IgD-negative memory B cell (primary cell): Measurements from ENCODE around the gene KIAA2012. TPM values are rescaled to one million over a fixed set of nuclear protein-coding genes. Genes with fewer than 3 reads are reported as not detected.
A peak's percentile ranks its signal among the peaks of the same experiment; 100 is the strongest.

Source experiments
- H3K27ac Mint-ChIP-seq, 3 donors: one replicate each; pipeline ENCODE4 v1.8.0; 2020 to 2022; ENCODE audit warnings: mild to moderate bottlenecking in 3 of 3, mixed read lengths in 3 of 3, moderate library complexity in 1 of 3
- H3K27me3 Mint-ChIP-seq: one replicate; pipeline ENCODE4 v1.8.0; 2021; ENCODE audit warnings: mixed read lengths
- H3K36me3 Mint-ChIP-seq: one replicate; pipeline ENCODE4 v1.8.0; 2020; ENCODE audit warnings: mild to moderate bottlenecking, mixed read lengths
- H3K4me1 Mint-ChIP-seq, 3 donors: one replicate each; pipeline ENCODE4 v1.8.0; 2020 to 2022; ENCODE audit warnings: mixed read lengths in 3 of 3, mild to moderate bottlenecking in 1 of 3
- H3K4me3 Mint-ChIP-seq, 4 donors: one replicate each; pipeline ENCODE4 v1.8.0; 2020 to 2022; ENCODE audit warnings: mild to moderate bottlenecking in 4 of 4, mixed read lengths in 4 of 4, moderate library complexity in 3 of 4
- H3K9me3 Mint-ChIP-seq, 3 donors: one replicate each; pipeline ENCODE4 v1.8.0; 2020 to 2021; ENCODE audit warnings: mixed read lengths in 3 of 3, mild to moderate bottlenecking in 1 of 3
- polyA plus RNA-seq: library from polyadenylated mRNA; unstranded; fragments of 300-500 nt; fragmentation: Illumina TruSeq; gene quantifications from one replicate; pipeline ENCODE4 v1.2.3, GENCODE V29; 2021

KIAA2012 gene
- polyA plus RNA-seq, 1 donor from 2014 or later = not detected

- Mint-ChIP-seq H3K36me3 (no peaks in the 10 kb centered on the region), H3K4me3 (no peak overlapping the region), H3K27me3 (peaks cover 33% of the 10 kb centered on the region), H3K4me1 (no peaks in the 10 kb centered on the region), H3K9me3 (no peaks in the 10 kb centered on the region), H3K27ac (peak overlapping the region in 1 of 3 donors; percentile 5)
Observed at GRCh38 chr2:202056611-202057010, 16.4 kb upstream of the KIAA2012 start.

GRCh38 chr2:202060218-202060617 lies 12.8 kb upstream of the KIAA2012 start:
- Mint-ChIP-seq H3K9me3 (no peaks in the 10 kb centered on the region), H3K36me3 (no peaks in the 10 kb centered on the region), H3K27ac (no peak overlapping the region), H3K4me1 (no peaks in the 10 kb centered on the region), H3K27me3 (peaks cover 30% of the 10 kb centered on the region), H3K4me3 (no peak overlapping the region)

- no peaks in the 10 kb centered on the region for H3K4me1 Mint-ChIP-seq
- no peak overlapping the region for H3K4me3 Mint-ChIP-seq
- no peaks in the 10 kb centered on the region for H3K9me3 Mint-ChIP-seq
- H3K27me3 Mint-ChIP-seq = peaks cover 19% of the 10 kb centered on the region
- no peak overlapping the region for H3K27ac Mint-ChIP-seq
- H3K36me3 Mint-ChIP-seq = no peaks in the 10 kb centered on the region
Observed at GRCh38 chr2:202061695-202062094, 11.4 kb upstream of the KIAA2012 start.

GRCh38 chr2:202064171-202064880 lies 8.7 kb upstream of the KIAA2012 start:
- no peaks in the 10 kb centered on the region for H3K36me3 Mint-ChIP-seq
- H3K27me3 Mint-ChIP-seq = peaks cover 13% of the 10 kb centered on the region
- peak overlapping the region in 1 of 3 donors; percentile 20 for H3K27ac Mint-ChIP-seq
- no peaks in the 10 kb centered on the region for H3K9me3 Mint-ChIP-seq
- no peaks in the 10 kb centered on the region for H3K4me1 Mint-ChIP-seq
- H3K4me3 Mint-ChIP-seq = no peak overlapping the region

GRCh38 chr2:202064881-202065230 lies 8.2 kb upstream of the KIAA2012 start:
- Mint-ChIP-seq H3K4me1 (no peaks in the 10 kb centered on the region), H3K4me3 (no peak overlapping the region), H3K9me3 (no peaks in the 10 kb centered on the region), H3K36me3 (no peaks in the 10 kb centered on the region), H3K27ac (no peak overlapping the region), H3K27me3 (peaks cover 9% of the 10 kb centered on the region)

- peaks cover 7% of the 10 kb centered on the region for H3K27me3 Mint-ChIP-seq
- H3K4me1 Mint-ChIP-seq = no peaks in the 10 kb centered on the region
- H3K27ac Mint-ChIP-seq = no peak overlapping the region
- H3K9me3 Mint-ChIP-seq = peaks cover 0 to 2% (median 0%) of the 10 kb centered on the region in 3 donors
- H3K36me3 Mint-ChIP-seq = no peaks in the 10 kb centered on the region
- H3K4me3 Mint-ChIP-seq = no peak overlapping the region
Observed at GRCh38 chr2:202065876-202066275, 7.2 kb upstream of the KIAA2012 start.

GRCh38 chr2:202066875-202067274 lies 6.2 kb upstream of the KIAA2012 start:
- peaks cover 7% of the 10 kb centered on the region for H3K27me3 Mint-ChIP-seq
- no peak overlapping the region for H3K27ac Mint-ChIP-seq
- H3K9me3 Mint-ChIP-seq = peaks cover 0 to 2% (median 2%) of the 10 kb centered on the region in 3 donors
- H3K4me3 Mint-ChIP-seq = no peak overlapping the region
- H3K36me3 Mint-ChIP-seq = no peaks in the 10 kb centered on the region
- peaks cover 0 to 3% (median 1%) of the 10 kb centered on the region in 3 donors for H3K4me1 Mint-ChIP-seq

GRCh38 chr2:202067589-202067988 lies 5.5 kb upstream of the KIAA2012 start:
- Mint-ChIP-seq H3K27me3 (peaks cover 7% of the 10 kb centered on the region), H3K27ac (no peak overlapping the region), H3K36me3 (no peaks in the 10 kb centered on the region), H3K4me3 (no peak overlapping the region), H3K9me3 (peaks cover 0 to 2% (median 2%) of the 10 kb centered on the region in 3 donors), H3K4me1 (peaks cover 0 to 3% (median 1%) of the 10 kb centered on the region in 3 donors)

GRCh38 chr2:202069170-202070067 lies 3.6 kb upstream of the KIAA2012 start:
- Mint-ChIP-seq H3K36me3 (no peaks in the 10 kb centered on the region), H3K27me3 (peaks cover 8% of the 10 kb centered on the region), H3K9me3 (peaks cover 0 to 2% (median 2%) of the 10 kb centered on the region in 3 donors), H3K27ac (no peak overlapping the region), H3K4me1 (peaks cover 0 to 3% (median 1%) of the 10 kb centered on the region in 3 donors), H3K4me3 (no peak overlapping the region)

GRCh38 chr2:202071107-202071506 lies 1.9 kb upstream of the KIAA2012 start:
- Mint-ChIP-seq H3K4me3 (no peak overlapping the region), H3K4me1 (peaks cover 0 to 3% (median 1%) of the 10 kb centered on the region in 3 donors), H3K9me3 (peaks cover 0 to 3% (median 2%) of the 10 kb centered on the region in 3 donors), H3K27ac (no peak overlapping the region), H3K27me3 (peaks cover 8% of the 10 kb centered on the region), H3K36me3 (peaks cover 2% of the 10 kb centered on the region)

GRCh38 chr2:202072226-202072625 lies 829 bp upstream of the KIAA2012 start:
- peaks cover 6% of the 10 kb centered on the region for H3K27me3 Mint-ChIP-seq
- peaks cover 0 to 3% (median 1%) of the 10 kb centered on the region in 3 donors for H3K4me1 Mint-ChIP-seq
- peaks cover 0 to 3% (median 2%) of the 10 kb centered on the region in 3 donors for H3K9me3 Mint-ChIP-seq
- H3K4me3 Mint-ChIP-seq = no peak overlapping the region
- H3K36me3 Mint-ChIP-seq = peaks cover 2% of the 10 kb centered on the region
- H3K27ac Mint-ChIP-seq = no peak overlapping the region

GRCh38 chr2:202074324-202074723 lies 1.3 kb downstream of the KIAA2012 start:
- Mint-ChIP-seq H3K4me1 (peaks cover 0 to 3% (median 1%) of the 10 kb centered on the region in 3 donors), H3K36me3 (peaks cover 4% of the 10 kb centered on the region), H3K9me3 (peaks cover 0 to 3% (median 2%) of the 10 kb centered on the region in 3 donors), H3K27ac (no peak overlapping the region), H3K4me3 (no peak overlapping the region), H3K27me3 (peaks cover 4% of the 10 kb centered on the region)

- Mint-ChIP-seq H3K36me3 (peaks cover 4% of the 10 kb centered on the region), H3K27ac (no peak overlapping the region), H3K9me3 (peaks cover 3 to 6% (median 4%) of the 10 kb centered on the region in 3 donors), H3K27me3 (no peaks in the 10 kb centered on the region), H3K4me3 (no peak overlapping the region), H3K4me1 (no peaks in the 10 kb centered on the region)
Observed at GRCh38 chr2:202079310-202079709, 6.3 kb downstream of the KIAA2012 start.

GRCh38 chr2:202084265-202084664 lies 11.2 kb downstream of the KIAA2012 start:
- peaks cover 2 to 6% (median 4%) of the 10 kb centered on the region in 3 donors for H3K9me3 Mint-ChIP-seq
- H3K36me3 Mint-ChIP-seq = no peaks in the 10 kb centered on the region
- H3K27ac Mint-ChIP-seq = no peak overlapping the region
- no peak overlapping the region for H3K4me3 Mint-ChIP-seq
- no peaks in the 10 kb centered on the region for H3K27me3 Mint-ChIP-seq
- H3K4me1 Mint-ChIP-seq = no peaks in the 10 kb centered on the region

- Mint-ChIP-seq H3K27ac (no peak overlapping the region), H3K4me3 (no peak overlapping the region), H3K36me3 (no peaks in the 10 kb centered on the region), H3K4me1 (peaks cover 2 to 6% (median 4%) of the 10 kb centered on the region in 3 donors), H3K9me3 (peaks cover 0 to 4% (median 0%) of the 10 kb centered on the region in 3 donors), H3K27me3 (peaks cover 2% of the 10 kb centered on the region)
Observed at GRCh38 chr2:202088777-202089176, 15.7 kb downstream of the KIAA2012 start.
